H1 (cell line): ENCODE data around the gene POLRMT.

Experiments used
- CTCF ChIP-seq, 3 experiments: IDR thresholded peaks; 1 replicate in 2 of 3; 2 replicates in 1 of 3; pipeline versions ENCODE4 v1.5.1 to v1.6.1; 2011; ENCODE audit warnings: low read length in 3 of 3, mild to moderate bottlenecking in 3 of 3, inconsistent platforms in 2 of 3, low read depth in 1 of 3, moderate library complexity in 1 of 3; ENCODE audit not compliant: insufficient read depth in 1 of 3; ENCODE audit errors: control extremely low read depth in 1 of 3
- JUND ChIP-seq: IDR thresholded peaks from 2 replicates; pipeline ENCODE4 v1.6.1; 2011; ENCODE audit warnings: mild to moderate bottlenecking, improper control_type of control experiment, low read length

- TF ChIP-seq JUND = no peak
- no peak for TF ChIP-seq CTCF (IDR thresholded peaks at IDR 0.05; ENCODE audit: control extremely low read depth in 1 of 3, insufficient read depth in 1 of 3, low read depth in 1 of 3, low read length in 3 of 3)
Observed at GRCh38 chr19:622666-623065, 10.7 kb downstream of the POLRMT start.
